ENCODE results near the gene ARID1B. TPM values are rescaled to one million over a fixed set of nuclear protein-coding genes. Genes with fewer than 3 reads are reported as not detected.

Gene ARID1B
- total RNA-seq, 6 experiments from 2014 or later, result 23.2 to 35.3 (median 30.7) TPM

GRCh38 chr6:156875062-156875461 lies 97.9 kb downstream of the ARID1B start:
- H3K36me3 ChIP-seq, result no peaks in the 10 kb centered on the region
- H3K27ac ChIP-seq, result no peak overlapping the region
- no peaks in the 10 kb centered on the region for H3K27me3 ChIP-seq
- no peak for ATAC-seq
- intact Hi-C loops (cut with DNase I), result no loop called here
- DNase-seq, result no peak
- H3K9me3 ChIP-seq, result no peaks in the 10 kb centered on the region
- peaks cover 0 to 12% (median 4%) of the 10 kb centered on the region in 4 donors for H3K4me1 ChIP-seq
- WGBS (ENCODE audit: insufficient coverage, low coverage, low lambda C conversion rate, missing lambda C conversion rate), result 86% methylated on average over 2 of the region's 2 CpGs
- no peak overlapping the region for H3K4me3 ChIP-seq
- TF ChIP-seq CTCF (IDR thresholded peaks at IDR 0.05) (no peak), POLR2A (IDR thresholded peaks at IDR 0.05) (no peak)

GRCh38 chr6:156876302-156876701 lies 99.1 kb downstream of the ARID1B start:
- H3K27ac ChIP-seq, result peak overlapping the region in 1 of 3 donors; percentile 45
- H3K9me3 ChIP-seq, result no peaks in the 10 kb centered on the region
- DNase-seq (no peak), ATAC-seq (peak; percentile 44 to 63 (median 50))
- 100% methylated on average over 4 of the region's 11 CpGs for WGBS (ENCODE audit: insufficient coverage, low coverage, low lambda C conversion rate, missing lambda C conversion rate)
- peak in 3 of 4 donors; percentile 5 to 37 (median 15) for TF ChIP-seq CTCF (IDR thresholded peaks at IDR 0.05)
- TF ChIP-seq POLR2A (IDR thresholded peaks at IDR 0.05), result no peak
- H3K4me1 ChIP-seq, result peaks cover 0 to 12% (median 4%) of the 10 kb centered on the region in 4 donors
- H3K36me3 ChIP-seq, result no peaks in the 10 kb centered on the region
- no peaks in the 10 kb centered on the region for H3K27me3 ChIP-seq
- no peak overlapping the region for H3K4me3 ChIP-seq
- intact Hi-C loops (cut with DNase I), result no loop called here

- intact Hi-C loops (cut with DNase I), result no loop called here
- peak in 1 of 3 donors; percentile 68 for DNase-seq
- H3K27ac ChIP-seq, result peak overlapping the region in 1 of 3 donors; percentile 45
- no peaks in the 10 kb centered on the region for H3K36me3 ChIP-seq
- no peak overlapping the region for H3K4me3 ChIP-seq
- H3K4me1 ChIP-seq, result peaks cover 0 to 12% (median 4%) of the 10 kb centered on the region in 4 donors
- no peaks in the 10 kb centered on the region for H3K27me3 ChIP-seq
- ATAC-seq, result peak; percentile 75 to 83 (median 79)
- H3K9me3 ChIP-seq, result no peaks in the 10 kb centered on the region
- 41% methylated on average over 10 of the region's 10 CpGs for WGBS (ENCODE audit: insufficient coverage, low coverage, low lambda C conversion rate, missing lambda C conversion rate)
- TF ChIP-seq POLR2A (IDR thresholded peaks at IDR 0.05) (no peak), CTCF (IDR thresholded peaks at IDR 0.05) (no peak)
Measured at GRCh38 chr6:156877126-156877863, 100.1 kb downstream of the ARID1B start.

GRCh38 chr6:156878681-156879080 lies 101.5 kb downstream of the ARID1B start:
- intact Hi-C loops (cut with DNase I), result no loop called here
- DNase-seq (no peak), ATAC-seq (no peak)
- Histone ChIP-seq H3K27me3 (no peaks in the 10 kb centered on the region), H3K4me1 (peaks cover 0 to 12% (median 4%) of the 10 kb centered on the region in 4 donors), H3K9me3 (no peaks in the 10 kb centered on the region), H3K36me3 (no peaks in the 10 kb centered on the region), H3K4me3 (no peak overlapping the region), H3K27ac (no peak overlapping the region)
- WGBS (ENCODE audit: insufficient coverage, low coverage, low lambda C conversion rate, missing lambda C conversion rate), result 96% methylated on average over 4 of the region's 4 CpGs
- TF ChIP-seq POLR2A (IDR thresholded peaks at IDR 0.05) (no peak), CTCF (IDR thresholded peaks at IDR 0.05) (no peak)
